Neural cell (in vitro differentiated cells): ENCODE data around the gene ELP4. TPM values are rescaled to one million over a fixed set of nuclear protein-coding genes. Genes with fewer than 3 reads are reported as not detected.
A peak's percentile ranks its signal among the peaks of the same experiment; 100 is the strongest.

Experiments
- H2AFZ ChIP-seq: fragments of 200-600, 300-800 bp; sonication (generic), shearing (Covaris generic); 2 replicates; pipeline ENCODE4 v1.6.0; 2014; ENCODE audit warnings: low read depth, mild to moderate bottlenecking, antibody characterized with exemption, low read length, moderate library complexity
- H3F3A ChIP-seq: fragments of 200-600 bp; shearing (Covaris generic); 2 replicates; pipeline ENCODE4 v1.6.1; 2016; ENCODE audit warnings: mild to moderate bottlenecking, moderate library complexity, mixed read lengths, antibody characterized with exemption, low read length; ENCODE audit not compliant: insufficient read depth, poor library complexity, severe bottlenecking
- H3K27ac ChIP-seq: fragments of 200-600, 300-800 bp; sonication (generic), shearing (Covaris generic); 2 replicates; pipeline ENCODE4 v1.5.1; 2014; ENCODE audit warnings: mild to moderate bottlenecking, low read length, moderate library complexity
- H3K27me3 ChIP-seq: fragments of 300-800, 200-600 bp; sonication (generic), shearing (Covaris generic); 2 replicates; pipeline ENCODE4 v1.6.0; 2014; ENCODE audit warnings: mild to moderate bottlenecking, low read depth, low read length, moderate library complexity; ENCODE audit not compliant: insufficient read depth
- H3K36me3 ChIP-seq: fragments of 300-800, 200-600 bp; sonication (generic), shearing (Covaris generic); 2 replicates; pipeline ENCODE4 v1.5.1; 2014; ENCODE audit warnings: mild to moderate bottlenecking, antibody characterized with exemption, low read length, moderate library complexity; ENCODE audit not compliant: insufficient read depth
- H3K4me2 ChIP-seq: fragments of 300-800, 200-600 bp; sonication (generic), shearing (Covaris generic); 2 replicates; pipeline ENCODE4 v1.6.0; 2014; ENCODE audit warnings: mild to moderate bottlenecking, low read length
- H3K4me3 ChIP-seq: fragments of 300-800, 200-600 bp; sonication (generic), shearing (Covaris generic); 2 replicates; pipeline ENCODE4 v1.5.1; 2014; ENCODE audit warnings: mild to moderate bottlenecking, low read length, moderate library complexity
- H3K79me2 ChIP-seq: fragments of 200-600 bp; shearing (Covaris generic); replicated peaks from 2 replicates; pipeline ENCODE4 v1.6.0; 2014; ENCODE audit warnings: mild to moderate bottlenecking, low read length, moderate library complexity; ENCODE audit not compliant: insufficient read depth
- H3K9ac ChIP-seq: fragments of 300-800, 200-600 bp; sonication (generic), shearing (Covaris generic); 2 replicates; pipeline ENCODE4 v1.6.1; 2016; ENCODE audit warnings: mild to moderate bottlenecking, low read length, mixed read lengths
- H3K9me2 ChIP-seq: fragments of 200-600 bp; shearing (Covaris generic); 2 replicates; pipeline ENCODE4 v1.6.1; 2016; ENCODE audit warnings: mild to moderate bottlenecking, low read length, mixed read lengths; ENCODE audit not compliant: insufficient read depth
- H3K9me3 ChIP-seq: fragments of 200-600, 300-800 bp; sonication (generic), shearing (Covaris generic); 2 replicates; pipeline ENCODE4 v1.6.1; 2016; ENCODE audit warnings: mild to moderate bottlenecking, mixed run types, low read length, moderate library complexity, mixed read lengths
- H4K20me1 ChIP-seq: fragments of 200-600 bp; shearing (Covaris generic); 2 replicates; pipeline ENCODE4 v1.6.1; 2016; ENCODE audit warnings: mild to moderate bottlenecking, mixed run types; ENCODE audit not compliant: insufficient read depth
- EP300 ChIP-seq: fragments of 450-650 bp; conservative IDR thresholded peaks from 2 replicates; pipeline ENCODE4 v1.6.1; 2014; ENCODE audit warnings: antibody characterized with exemption, mild to moderate bottlenecking, moderate library complexity; ENCODE audit not compliant: poor library complexity, severe bottlenecking
- EZH2 ChIP-seq: fragments of 200-600, 300-800 bp; shearing (Covaris generic), sonication (generic); IDR thresholded peaks from 2 replicates; pipeline ENCODE4 v1.6.1; 2014; ENCODE audit warnings: antibody characterized with exemption, low read length, borderline replicate concordance, mild to moderate bottlenecking; ENCODE audit not compliant: insufficient read depth, poor library complexity, severe bottlenecking
- MXI1 ChIP-seq: fragments of 450-650 bp; conservative IDR thresholded peaks from 2 replicates; pipeline ENCODE4 v1.6.1; 2014; ENCODE audit warnings: antibody characterized with exemption, mild to moderate bottlenecking; ENCODE audit not compliant: poor library complexity, severe bottlenecking
- POLR2AphosphoS5 ChIP-seq: IDR thresholded peaks from 2 replicates; pipeline ENCODE4 v1.6.1; 2012
- RAD21 ChIP-seq: fragments of 450-650 bp; conservative IDR thresholded peaks from 2 replicates; pipeline ENCODE4 v1.6.1; 2014; ENCODE audit warnings: antibody characterized with exemption, mild to moderate bottlenecking, moderate library complexity
- SMC3 ChIP-seq: fragments of 450-650 bp; conservative IDR thresholded peaks from 2 replicates; pipeline ENCODE4 v1.6.1; 2014; ENCODE audit warnings: antibody characterized with exemption, mild to moderate bottlenecking, moderate library complexity; ENCODE audit not compliant: poor library complexity
- TAF1 ChIP-seq: IDR thresholded peaks from 2 replicates; pipeline ENCODE4 v1.6.1; 2012; ENCODE audit warnings: low read depth
- polyA plus RNA-seq: library from polyadenylated mRNA; depleted of rRNA; stranded (reverse); fragments of >200 nt; gene quantifications from 2 replicates; pipeline ENCODE4 v1.2.3, GENCODE V29; 2014
- TF ChIP-seq, protein P1 (sequence below): IDR thresholded peaks from 2 replicates; pipeline ENCODE4 v1.6.1; 2012; ENCODE audit warnings: borderline replicate concordance
- TF ChIP-seq, protein P2 (sequence below): fragments of 450-650 bp; IDR thresholded peaks from 2 replicates; pipeline ENCODE4 v1.5.1; 2014; ENCODE audit warnings: antibody characterized with exemption, mild to moderate bottlenecking, moderate library complexity; ENCODE audit not compliant: poor library complexity, severe bottlenecking

Gene ELP4
- polyA plus RNA-seq, 1 donor from 2014 or later, result 30.4 TPM

DNA sequence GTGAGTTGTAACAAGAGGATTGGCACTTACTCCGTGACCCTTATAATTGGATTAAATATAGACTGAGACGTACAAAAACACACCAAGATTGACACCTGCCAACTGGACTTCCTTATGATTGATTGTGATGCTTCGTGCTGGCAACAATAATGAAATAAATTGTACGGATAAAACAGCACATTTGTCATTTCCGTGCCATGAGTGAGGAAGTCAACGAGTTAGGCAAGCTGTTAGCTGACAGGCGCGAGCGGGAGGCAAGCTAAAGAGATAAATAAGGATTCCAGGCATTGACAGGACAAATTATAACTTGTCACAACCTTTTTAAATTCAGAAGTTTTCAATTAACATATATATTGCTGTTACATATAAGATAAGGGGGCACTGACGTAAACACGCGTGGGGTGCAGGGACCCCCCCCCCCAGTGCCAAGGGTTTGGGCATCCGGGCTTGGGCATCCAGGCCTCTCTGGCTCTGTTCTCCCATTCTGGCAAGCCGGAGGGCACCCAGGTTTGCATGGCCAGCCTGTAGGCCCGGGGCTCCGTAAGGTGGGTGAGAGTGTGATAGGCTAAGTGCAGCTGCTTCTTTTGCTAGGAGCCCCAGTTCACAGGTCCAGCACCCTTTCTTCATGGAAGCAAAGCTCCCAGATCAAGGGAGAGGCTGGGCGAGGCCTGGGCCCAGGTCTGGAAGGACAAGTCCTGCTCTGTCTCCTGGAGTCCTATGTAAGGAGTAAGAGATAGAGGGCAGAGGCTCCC, 312.8 kb downstream of the ELP4 start:
- Histone ChIP-seq H3K9me3 (peaks cover 5% of the 10 kb centered on the region), H2AFZ (no peak overlapping the region), H3F3A (no peaks in the 10 kb centered on the region), H3K9ac (no peak overlapping the region), H3K4me3 (no peak overlapping the region), H3K27ac (no peak overlapping the region), H3K4me2 (no peak overlapping the region), H3K79me2 (no peaks in the 10 kb centered on the region), H4K20me1 (no peaks in the 10 kb centered on the region), H3K36me3 (no peaks in the 10 kb centered on the region), H3K27me3 (peaks cover 100% of the 10 kb centered on the region), H3K9me2 (no peaks in the 10 kb centered on the region)
- peak; percentile 39 for TF ChIP-seq POLR2AphosphoS5
- no peak for TF ChIP-seq SMC3
- TF ChIP-seq EP300, result no peak
- TF ChIP-seq TAF1, result no peak
- no peak for TF ChIP-seq EZH2
- no peak for TF ChIP-seq RAD21
- TF ChIP-seq, protein P1, sequence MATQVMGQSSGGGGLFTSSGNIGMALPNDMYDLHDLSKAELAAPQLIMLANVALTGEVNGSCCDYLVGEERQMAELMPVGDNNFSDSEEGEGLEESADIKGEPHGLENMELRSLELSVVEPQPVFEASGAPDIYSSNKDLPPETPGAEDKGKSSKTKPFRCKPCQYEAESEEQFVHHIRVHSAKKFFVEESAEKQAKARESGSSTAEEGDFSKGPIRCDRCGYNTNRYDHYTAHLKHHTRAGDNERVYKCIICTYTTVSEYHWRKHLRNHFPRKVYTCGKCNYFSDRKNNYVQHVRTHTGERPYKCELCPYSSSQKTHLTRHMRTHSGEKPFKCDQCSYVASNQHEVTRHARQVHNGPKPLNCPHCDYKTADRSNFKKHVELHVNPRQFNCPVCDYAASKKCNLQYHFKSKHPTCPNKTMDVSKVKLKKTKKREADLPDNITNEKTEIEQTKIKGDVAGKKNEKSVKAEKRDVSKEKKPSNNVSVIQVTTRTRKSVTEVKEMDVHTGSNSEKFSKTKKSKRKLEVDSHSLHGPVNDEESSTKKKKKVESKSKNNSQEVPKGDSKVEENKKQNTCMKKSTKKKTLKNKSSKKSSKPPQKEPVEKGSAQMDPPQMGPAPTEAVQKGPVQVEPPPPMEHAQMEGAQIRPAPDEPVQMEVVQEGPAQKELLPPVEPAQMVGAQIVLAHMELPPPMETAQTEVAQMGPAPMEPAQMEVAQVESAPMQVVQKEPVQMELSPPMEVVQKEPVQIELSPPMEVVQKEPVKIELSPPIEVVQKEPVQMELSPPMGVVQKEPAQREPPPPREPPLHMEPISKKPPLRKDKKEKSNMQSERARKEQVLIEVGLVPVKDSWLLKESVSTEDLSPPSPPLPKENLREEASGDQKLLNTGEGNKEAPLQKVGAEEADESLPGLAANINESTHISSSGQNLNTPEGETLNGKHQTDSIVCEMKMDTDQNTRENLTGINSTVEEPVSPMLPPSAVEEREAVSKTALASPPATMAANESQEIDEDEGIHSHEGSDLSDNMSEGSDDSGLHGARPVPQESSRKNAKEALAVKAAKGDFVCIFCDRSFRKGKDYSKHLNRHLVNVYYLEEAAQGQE, result no peak
- no peak for TF ChIP-seq MXI1

DNA sequence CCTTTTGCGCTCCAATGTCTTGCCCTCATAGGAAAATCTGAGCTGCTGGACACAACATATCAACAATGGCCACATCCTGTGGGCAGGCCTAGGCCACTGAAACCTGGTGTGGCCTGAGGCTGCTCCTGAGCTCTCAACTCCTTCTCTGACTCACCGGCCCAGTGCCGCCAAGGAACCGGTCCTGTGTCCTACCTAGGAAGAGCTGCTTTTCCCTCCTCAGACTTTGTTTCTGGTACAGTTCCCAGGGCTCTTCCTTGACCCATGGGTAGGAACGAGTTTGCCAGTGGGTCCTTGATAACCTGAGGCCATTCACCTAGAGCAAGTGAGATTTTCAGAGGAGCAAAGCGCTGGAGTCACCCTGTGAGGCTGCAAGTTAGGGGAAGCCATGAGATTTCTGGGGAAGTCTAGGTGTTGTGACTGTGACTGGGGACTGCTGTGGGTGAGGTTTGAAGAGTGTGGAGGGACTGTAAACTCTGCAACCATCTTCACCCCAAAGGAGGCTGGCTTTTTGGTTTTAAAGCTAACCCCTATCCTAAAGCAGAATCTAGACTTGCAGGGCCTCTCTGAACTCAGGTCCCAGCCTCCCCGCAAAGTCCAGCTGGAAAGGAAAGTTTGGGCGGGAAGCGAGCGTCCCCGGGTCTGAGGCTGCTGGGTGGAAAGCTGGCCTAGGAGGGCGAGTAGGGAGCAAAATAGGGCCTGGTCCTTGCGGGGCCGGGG, 313.5 kb downstream of the ELP4 start:
- H3K4me2 ChIP-seq, result no peak overlapping the region

DNA sequence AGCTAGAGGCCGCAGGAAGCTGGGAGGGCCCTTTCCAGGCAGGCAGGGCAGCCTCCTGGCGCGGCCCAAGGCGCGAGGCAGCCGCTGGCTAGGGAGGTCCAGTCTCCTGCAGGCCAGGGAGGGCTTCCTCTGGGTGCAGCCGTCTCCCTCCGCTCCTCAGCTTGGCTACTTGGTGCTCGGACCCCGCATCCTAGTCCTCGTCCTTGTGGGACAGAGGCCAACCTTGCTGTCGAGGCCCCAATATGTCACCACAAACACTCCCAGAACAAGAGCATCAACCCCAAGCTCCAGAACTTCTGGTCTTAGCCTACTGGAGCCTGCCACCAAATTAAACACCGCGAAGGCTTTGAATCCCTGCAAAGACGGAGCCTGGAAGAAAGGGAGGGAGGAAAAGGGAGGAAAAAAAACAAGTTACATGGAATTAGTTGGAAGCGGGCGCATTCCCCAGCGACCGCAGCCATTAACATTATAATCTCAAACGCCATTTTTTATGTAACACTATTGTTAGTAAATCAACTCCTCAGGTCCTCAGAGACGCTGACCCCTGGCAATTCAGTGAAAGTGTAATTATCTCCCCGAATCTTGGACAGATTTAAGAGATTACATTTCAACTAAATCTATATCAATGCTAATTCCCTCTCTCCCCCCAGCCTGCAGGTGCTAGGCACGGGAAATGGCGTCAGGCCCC, 314.2 kb downstream of the ELP4 start:
- Histone ChIP-seq H3K27ac (no peak overlapping the region), H3F3A (no peaks in the 10 kb centered on the region), H3K79me2 (no peaks in the 10 kb centered on the region), H3K36me3 (no peaks in the 10 kb centered on the region), H4K20me1 (no peaks in the 10 kb centered on the region), H3K9me3 (peaks cover 5% of the 10 kb centered on the region), H3K27me3 (peaks cover 99% of the 10 kb centered on the region), H3K4me3 (no peak overlapping the region), H3K4me2 (no peak overlapping the region), H3K9ac (no peak overlapping the region), H2AFZ (no peak overlapping the region), H3K9me2 (no peaks in the 10 kb centered on the region)
- TF ChIP-seq POLR2AphosphoS5 (no peak), SMC3 (no peak), TAF1 (no peak), MXI1 (no peak), EP300 (no peak), EZH2 (no peak), RAD21 (no peak)
- TF ChIP-seq, protein P2, sequence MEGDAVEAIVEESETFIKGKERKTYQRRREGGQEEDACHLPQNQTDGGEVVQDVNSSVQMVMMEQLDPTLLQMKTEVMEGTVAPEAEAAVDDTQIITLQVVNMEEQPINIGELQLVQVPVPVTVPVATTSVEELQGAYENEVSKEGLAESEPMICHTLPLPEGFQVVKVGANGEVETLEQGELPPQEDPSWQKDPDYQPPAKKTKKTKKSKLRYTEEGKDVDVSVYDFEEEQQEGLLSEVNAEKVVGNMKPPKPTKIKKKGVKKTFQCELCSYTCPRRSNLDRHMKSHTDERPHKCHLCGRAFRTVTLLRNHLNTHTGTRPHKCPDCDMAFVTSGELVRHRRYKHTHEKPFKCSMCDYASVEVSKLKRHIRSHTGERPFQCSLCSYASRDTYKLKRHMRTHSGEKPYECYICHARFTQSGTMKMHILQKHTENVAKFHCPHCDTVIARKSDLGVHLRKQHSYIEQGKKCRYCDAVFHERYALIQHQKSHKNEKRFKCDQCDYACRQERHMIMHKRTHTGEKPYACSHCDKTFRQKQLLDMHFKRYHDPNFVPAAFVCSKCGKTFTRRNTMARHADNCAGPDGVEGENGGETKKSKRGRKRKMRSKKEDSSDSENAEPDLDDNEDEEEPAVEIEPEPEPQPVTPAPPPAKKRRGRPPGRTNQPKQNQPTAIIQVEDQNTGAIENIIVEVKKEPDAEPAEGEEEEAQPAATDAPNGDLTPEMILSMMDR, result no peak
- TF ChIP-seq, protein P1, result no peak

More for the DNA sequence above, 313.5 kb downstream of the ELP4 start:
- Histone ChIP-seq H3K36me3 (no peaks in the 10 kb centered on the region), H3F3A (no peaks in the 10 kb centered on the region), H3K27me3 (peaks cover 100% of the 10 kb centered on the region), H3K27ac (no peak overlapping the region), H3K79me2 (no peaks in the 10 kb centered on the region), H3K9ac (no peak overlapping the region), H3K4me3 (no peak overlapping the region), H4K20me1 (no peaks in the 10 kb centered on the region), H2AFZ (no peak overlapping the region), H3K9me2 (no peaks in the 10 kb centered on the region), H3K9me3 (peaks cover 5% of the 10 kb centered on the region)
- no peak for TF ChIP-seq SMC3
